Peyer's patch (tissue), 4 donors: ENCODE results near the gene PIF1.

Experiments
- POLR2A ChIP-seq, 2 donors: fragments of 450-650 bp; IDR thresholded peaks; one replicate each; pipeline ENCODE4 v1.5.1; 2017; ENCODE audit warnings: antibody characterized with exemption in 2 of 2, mild to moderate bottlenecking in 2 of 2, moderate library complexity in 2 of 2
- TF ChIP-seq, protein P1 (sequence below), 6 experiments: fragments of 450-650 bp in 4 of 6; fragments of 200-600 bp in 2 of 6; sonication (generic) in 1 of 6; IDR thresholded peaks; one replicate each; pipeline ENCODE4 v1.5.1; 2017 to 2019; ENCODE audit warnings: antibody characterized with exemption in 6 of 6, mild to moderate bottlenecking in 3 of 6, moderate library complexity in 1 of 6

- TF ChIP-seq, protein P1, sequence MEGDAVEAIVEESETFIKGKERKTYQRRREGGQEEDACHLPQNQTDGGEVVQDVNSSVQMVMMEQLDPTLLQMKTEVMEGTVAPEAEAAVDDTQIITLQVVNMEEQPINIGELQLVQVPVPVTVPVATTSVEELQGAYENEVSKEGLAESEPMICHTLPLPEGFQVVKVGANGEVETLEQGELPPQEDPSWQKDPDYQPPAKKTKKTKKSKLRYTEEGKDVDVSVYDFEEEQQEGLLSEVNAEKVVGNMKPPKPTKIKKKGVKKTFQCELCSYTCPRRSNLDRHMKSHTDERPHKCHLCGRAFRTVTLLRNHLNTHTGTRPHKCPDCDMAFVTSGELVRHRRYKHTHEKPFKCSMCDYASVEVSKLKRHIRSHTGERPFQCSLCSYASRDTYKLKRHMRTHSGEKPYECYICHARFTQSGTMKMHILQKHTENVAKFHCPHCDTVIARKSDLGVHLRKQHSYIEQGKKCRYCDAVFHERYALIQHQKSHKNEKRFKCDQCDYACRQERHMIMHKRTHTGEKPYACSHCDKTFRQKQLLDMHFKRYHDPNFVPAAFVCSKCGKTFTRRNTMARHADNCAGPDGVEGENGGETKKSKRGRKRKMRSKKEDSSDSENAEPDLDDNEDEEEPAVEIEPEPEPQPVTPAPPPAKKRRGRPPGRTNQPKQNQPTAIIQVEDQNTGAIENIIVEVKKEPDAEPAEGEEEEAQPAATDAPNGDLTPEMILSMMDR (IDR thresholded peaks at IDR 0.05): no peak
- TF ChIP-seq POLR2A (IDR thresholded peaks at IDR 0.05): no peak
These were observed 33.2 kb downstream of the PIF1 start for GRCh38 chr15:64792282-64792681.
